H9 (cell line): ENCODE data around the gene GCLC. TPM values are rescaled to one million over a fixed set of nuclear protein-coding genes. Genes with fewer than 3 reads are reported as not detected.

ENCODE experiments used
- DNase-seq: peaks from one replicate; pipeline ENCODE4 v3.0.0-alpha.2; 2017
- H2AFZ ChIP-seq: one replicate; pipeline ENCODE4 v1.6.1; 2013; ENCODE audit warnings: mild to moderate bottlenecking, low read length, control low read depth, moderate library complexity
- H2AK5ac ChIP-seq: 2 replicates; pipeline ENCODE4 v1.6.1; 2013; ENCODE audit warnings: low read length, control low read depth, mixed read lengths; ENCODE audit not compliant: insufficient read length
- H2BK120ac ChIP-seq: one replicate; pipeline ENCODE4 v1.6.1; 2013; ENCODE audit warnings: low read depth, mild to moderate bottlenecking, low read length, control low read depth, inconsistent platforms; ENCODE audit not compliant: poor library complexity, severe bottlenecking
- H2BK12ac ChIP-seq: 2 replicates; pipeline ENCODE4 v1.6.1; 2013; ENCODE audit warnings: low read length, control low read depth, mixed read lengths, low read depth; ENCODE audit not compliant: insufficient read length
- H2BK15ac ChIP-seq: 2 replicates; pipeline ENCODE4 v1.6.1; 2013; ENCODE audit warnings: low read depth, low read length, control low read depth
- H2BK20ac ChIP-seq: one replicate; pipeline ENCODE4 v1.6.1; 2013; ENCODE audit warnings: low read depth, mild to moderate bottlenecking, low read length, control low read depth, inconsistent platforms; ENCODE audit not compliant: poor library complexity, severe bottlenecking
- H2BK5ac ChIP-seq: 2 replicates; pipeline ENCODE4 v1.6.1; 2013; ENCODE audit warnings: low read length, control low read depth, mixed read lengths; ENCODE audit not compliant: insufficient read length
- H3K14ac ChIP-seq: 2 replicates; pipeline ENCODE4 v1.6.1; 2013; ENCODE audit warnings: low read length, control low read depth; ENCODE audit not compliant: insufficient read depth
- H3K18ac ChIP-seq: 2 replicates; pipeline ENCODE4 v1.6.1; 2013; ENCODE audit warnings: low read depth, mild to moderate bottlenecking, mixed read lengths, low read length, control low read depth; ENCODE audit not compliant: insufficient read length
- H3K23ac ChIP-seq: 2 replicates; pipeline ENCODE4 v1.6.1; 2013; ENCODE audit warnings: low read length, control low read depth, mixed read lengths, low read depth; ENCODE audit not compliant: insufficient read length
- H3K23me2 ChIP-seq: 2 replicates; pipeline ENCODE4 v1.6.1; 2013; ENCODE audit warnings: low read depth, mild to moderate bottlenecking, mixed read lengths, low read length, control low read depth; ENCODE audit not compliant: insufficient read length, poor library complexity, severe bottlenecking
- H3K27ac ChIP-seq: 2 replicates; pipeline ENCODE4 v1.5.1; 2013; ENCODE audit warnings: low read length, control low read depth, mixed read lengths, low read depth; ENCODE audit not compliant: insufficient read length
- H3K27me3 ChIP-seq: 2 replicates; pipeline ENCODE4 v1.6.1; 2013; ENCODE audit warnings: low read length, control low read depth, inconsistent platforms; ENCODE audit not compliant: insufficient read depth
- H3K4ac ChIP-seq: 2 replicates; pipeline ENCODE4 v1.6.1; 2013; ENCODE audit warnings: low read depth, mild to moderate bottlenecking, control low read depth, inconsistent platforms, low read length, moderate library complexity
- H3K4me1 ChIP-seq: 2 replicates; pipeline ENCODE4 v1.6.1; 2013; ENCODE audit warnings: low read length, control low read depth, inconsistent platforms; ENCODE audit not compliant: insufficient read depth
- H3K4me2 ChIP-seq: 2 replicates; pipeline ENCODE4 v1.6.1; 2013; ENCODE audit warnings: low read length, control low read depth, mixed read lengths; ENCODE audit not compliant: insufficient read length, insufficient read depth
- H3K56ac ChIP-seq: 2 replicates; pipeline ENCODE4 v1.6.1; 2013; ENCODE audit warnings: low read depth, mild to moderate bottlenecking, mixed read lengths, low read length, control low read depth; ENCODE audit not compliant: insufficient read length
- H3K79me1 ChIP-seq: 2 replicates; pipeline ENCODE4 v1.6.1; 2013; ENCODE audit warnings: low read depth, mild to moderate bottlenecking, moderate library complexity, low read length, control low read depth, inconsistent platforms; ENCODE audit not compliant: insufficient read depth, poor library complexity, severe bottlenecking
- H3K79me2 ChIP-seq: 2 replicates; pipeline ENCODE4 v1.6.1; 2013; ENCODE audit warnings: low read length, control low read depth, inconsistent platforms; ENCODE audit not compliant: insufficient read depth
- H3K9ac ChIP-seq: 2 replicates; pipeline ENCODE4 v1.6.1; 2013; ENCODE audit warnings: low read length, control low read depth, mixed read lengths; ENCODE audit not compliant: insufficient read length; ENCODE audit errors: extremely low read depth
- H3K9me3 ChIP-seq: one replicate; pipeline ENCODE4 v1.6.1; 2013; ENCODE audit warnings: low read depth, low read length, inconsistent platforms; ENCODE audit not compliant: control insufficient read depth
- H3T11ph ChIP-seq: one replicate; pipeline ENCODE4 v1.6.1; 2013; ENCODE audit warnings: mild to moderate bottlenecking, low read length, control low read depth, inconsistent platforms
- H4K20me1 ChIP-seq: one replicate; pipeline ENCODE4 v1.6.1; 2013; ENCODE audit not compliant: control insufficient read depth, insufficient read length, insufficient read depth
- H4K5ac ChIP-seq: 2 replicates; pipeline ENCODE4 v1.6.1; 2013; ENCODE audit warnings: low read depth, mild to moderate bottlenecking, mixed read lengths, low read length, control low read depth; ENCODE audit not compliant: insufficient read length
- H4K8ac ChIP-seq: replicated peaks from 2 replicates; pipeline ENCODE4 v1.6.1; 2013; ENCODE audit warnings: low read length, control low read depth, mixed read lengths, low read depth; ENCODE audit not compliant: insufficient read length
- H4K91ac ChIP-seq: 2 replicates; pipeline ENCODE4 v1.6.1; 2013; ENCODE audit warnings: low read depth, mild to moderate bottlenecking, moderate library complexity, mixed read lengths, low read length, control low read depth; ENCODE audit not compliant: insufficient read length
- H3K27ac Mint-ChIP-seq, 3 experiments: 2 replicates in 2 of 3; 3 replicates in 1 of 3; pipeline ENCODE4 v1.8.0; 2020 to 2021; ENCODE audit warnings: mixed read lengths in 3 of 3, mild to moderate bottlenecking in 1 of 3, moderate library complexity in 1 of 3
- H3K27me3 Mint-ChIP-seq: 2 replicates; pipeline ENCODE4 v1.8.0; 2021; ENCODE audit warnings: low read depth, mild to moderate bottlenecking, moderate library complexity, mixed read lengths
- H3K36me3 Mint-ChIP-seq, 3 experiments: 2 replicates in 2 of 3; 3 replicates in 1 of 3; pipeline ENCODE4 v1.8.0; 2020 to 2021; ENCODE audit warnings: low read depth in 3 of 3, mixed read lengths in 3 of 3; ENCODE audit not compliant: insufficient read depth in 1 of 3
- H3K4me1 Mint-ChIP-seq, 2 experiments: 2 replicates each; pipeline ENCODE4 v1.8.0; 2020; ENCODE audit warnings: mixed read lengths in 2 of 2
- H3K4me3 Mint-ChIP-seq, 2 experiments: 2 replicates in 1 of 2; 3 replicates in 1 of 2; pipeline ENCODE4 v1.8.0; 2020 to 2021; ENCODE audit warnings: mild to moderate bottlenecking in 2 of 2, mixed read lengths in 2 of 2, moderate library complexity in 1 of 2
- H3K9me3 Mint-ChIP-seq, 2 experiments: 2 replicates in 1 of 2; 3 replicates in 1 of 2; pipeline ENCODE4 v1.8.0; 2020; ENCODE audit warnings: mild to moderate bottlenecking in 2 of 2, mixed read lengths in 2 of 2, moderate library complexity in 1 of 2
- CTCF ChIP-seq: fragments of 200-600 bp; sonication (generic); conservative IDR thresholded peaks from 3 replicates; pipeline ENCODE4 v1.8.0; 2021; ENCODE audit warnings: antibody characterized with exemption, mild to moderate bottlenecking
- WGBS: extraction: QIAGEN DNeasy Blood & Tissue Kit; methylation state at CpG from one replicate; pipeline ENCODE4 v1.1.7; 2013; ENCODE audit warnings: missing lambda C conversion rate, low lambda C conversion rate, mixed read lengths; ENCODE audit not compliant: insufficient read length; ENCODE audit errors: extremely low coverage; 5-methylcytosine and 5-hydroxymethylcytosine counted together
- total RNA-seq: library from RNA; stranded (reverse); gene quantifications from 2 replicates; pipeline ENCODE4 v1.2.1, GENCODE V29; 2021

GCLC gene
- total RNA-seq, 1 experiment from 2014 or later, result 55.5 TPM

DNA sequence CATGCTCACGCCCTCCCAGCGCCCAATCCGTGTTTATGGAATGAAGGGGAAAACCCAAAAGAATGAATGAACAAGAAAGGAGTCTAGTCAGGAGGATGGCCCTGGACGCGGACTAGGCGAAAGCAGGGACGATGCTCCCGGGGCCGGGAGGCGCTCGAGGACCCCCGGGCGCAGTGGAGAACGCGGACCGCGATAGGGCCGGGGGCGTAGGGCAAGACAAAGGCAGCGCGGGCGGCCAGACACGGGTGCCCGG is 758 bp downstream of the GCLC start:
- Histone ChIP-seq H3K14ac (peak overlapping the region; percentile 98), H3K23ac (no peak overlapping the region), H2BK20ac (no peak overlapping the region), H4K91ac (no peak overlapping the region), H3K79me1 (peaks cover 5% of the 10 kb centered on the region), H3K4ac (no peak overlapping the region), H2BK120ac (no peak overlapping the region), H3K79me2 (peaks cover 20% of the 10 kb centered on the region; the same call in 1 of the 2 replicates), H3T11ph (no peak overlapping the region), H2BK5ac (no peak overlapping the region), H3K27me3 (peaks cover 4% of the 10 kb centered on the region; the same call in 1 of the 2 replicates), H4K20me1 (no peaks in the 10 kb centered on the region), H2BK15ac (no peak overlapping the region), H3K23me2 (peaks cover 10% of the 10 kb centered on the region), H3K4me1 (peaks cover 2% of the 10 kb centered on the region; the same call in 1 of the 2 replicates), H3K18ac (peak overlapping the region; percentile 91), H3K56ac (no peak overlapping the region), H2BK12ac (no peak overlapping the region), H2AFZ (no peak overlapping the region), H3K9me3 (no peaks in the 10 kb centered on the region), H3K4me2 (peak overlapping the region; percentile 97), H2AK5ac (no peak overlapping the region), H3K9ac (peak overlapping the region; percentile 75), H4K8ac (no peak overlapping the region), H3K27ac (no peak overlapping the region), H4K5ac (peak overlapping the region; percentile 59)
- Mint-ChIP-seq H3K27ac (peak overlapping the region; percentile 25 to 98 (median 27); a peak in 5 of 7 replicates), H3K9me3 (no peaks in the 10 kb centered on the region; a peak in 1 of 5 replicates), H3K4me3 (peak overlapping the region; percentile 90 to 97), H3K36me3 (peaks cover 0 to 10% (median 9%) of the 10 kb centered on the region in 3 experiments; a peak in 6 of 7 replicates), H3K4me1 (peaks cover 50 to 55% of the 10 kb centered on the region in 2 experiments), H3K27me3 (peaks cover 28% of the 10 kb centered on the region)
- DNase-seq, result no peak
- WGBS, result no CpG with 5 or more reads among the region's 24 CpGs
- no peak for TF ChIP-seq CTCF
